AG04449 (cell line): ENCODE data around the gene NEK8.

Source experiments
- CTCF ChIA-PET: fragments of 350-600 bp; formaldehyde crosslinking; extraction: SDS; loops from one replicate; lab custom pipeline; 2021; ENCODE audit warnings: antibody characterized with exemption; lab: Yijun Ruan, JAX
- POLR2A ChIA-PET: fragments of 400-600, 350-600 bp; formaldehyde crosslinking; extraction: SDS; loops from one replicate; lab custom pipeline; 2020; ENCODE audit warnings: antibody characterized with exemption, inconsistent platforms; lab: Yijun Ruan, JAX
- DNase-seq: peaks from one replicate; pipeline ENCODE4 v3.0.0-alpha.2; 2010; ENCODE audit warnings: low read depth, low spot score
- H3K4me3 ChIP-seq: 2 replicates; pipeline ENCODE4 v1.5.1; 2011; ENCODE audit warnings: low read depth, mild to moderate bottlenecking, control low read depth, low read length
- TF ChIP-seq, protein P1 (sequence below): IDR thresholded peaks from one replicate; pipeline ENCODE4 v1.5.1; 2011; ENCODE audit warnings: mild to moderate bottlenecking, moderate library complexity, low read length, control low read depth, inconsistent platforms; ENCODE audit not compliant: insufficient read depth; ENCODE audit errors: missing control alignments

The NEK8 gene

DNA sequence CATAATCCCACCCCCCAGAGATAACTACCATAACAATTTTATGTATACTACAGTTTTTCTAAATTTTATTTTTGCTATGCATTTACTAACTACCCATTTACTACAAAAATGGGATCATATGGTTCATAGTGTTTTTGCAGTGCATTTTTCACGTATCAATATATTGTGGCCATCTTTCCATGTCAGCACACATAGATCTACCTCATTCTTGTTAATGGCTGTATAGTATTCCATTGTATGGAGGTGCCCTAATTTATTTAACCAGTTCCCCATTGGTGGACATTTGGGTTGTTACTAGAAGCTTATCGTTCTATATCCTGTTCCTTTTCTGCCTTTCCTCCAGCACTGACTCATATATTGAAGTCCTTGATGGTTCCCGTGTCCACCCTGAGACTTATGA is 39.6 kb upstream of the NEK8 start:
- ChIA-PET POLR2A (no interaction called here), CTCF (no interaction called here)
- TF ChIP-seq, protein P1, sequence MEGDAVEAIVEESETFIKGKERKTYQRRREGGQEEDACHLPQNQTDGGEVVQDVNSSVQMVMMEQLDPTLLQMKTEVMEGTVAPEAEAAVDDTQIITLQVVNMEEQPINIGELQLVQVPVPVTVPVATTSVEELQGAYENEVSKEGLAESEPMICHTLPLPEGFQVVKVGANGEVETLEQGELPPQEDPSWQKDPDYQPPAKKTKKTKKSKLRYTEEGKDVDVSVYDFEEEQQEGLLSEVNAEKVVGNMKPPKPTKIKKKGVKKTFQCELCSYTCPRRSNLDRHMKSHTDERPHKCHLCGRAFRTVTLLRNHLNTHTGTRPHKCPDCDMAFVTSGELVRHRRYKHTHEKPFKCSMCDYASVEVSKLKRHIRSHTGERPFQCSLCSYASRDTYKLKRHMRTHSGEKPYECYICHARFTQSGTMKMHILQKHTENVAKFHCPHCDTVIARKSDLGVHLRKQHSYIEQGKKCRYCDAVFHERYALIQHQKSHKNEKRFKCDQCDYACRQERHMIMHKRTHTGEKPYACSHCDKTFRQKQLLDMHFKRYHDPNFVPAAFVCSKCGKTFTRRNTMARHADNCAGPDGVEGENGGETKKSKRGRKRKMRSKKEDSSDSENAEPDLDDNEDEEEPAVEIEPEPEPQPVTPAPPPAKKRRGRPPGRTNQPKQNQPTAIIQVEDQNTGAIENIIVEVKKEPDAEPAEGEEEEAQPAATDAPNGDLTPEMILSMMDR, result no peak
- H3K4me3 ChIP-seq, result no peak overlapping the region
- no peak for DNase-seq

DNA sequence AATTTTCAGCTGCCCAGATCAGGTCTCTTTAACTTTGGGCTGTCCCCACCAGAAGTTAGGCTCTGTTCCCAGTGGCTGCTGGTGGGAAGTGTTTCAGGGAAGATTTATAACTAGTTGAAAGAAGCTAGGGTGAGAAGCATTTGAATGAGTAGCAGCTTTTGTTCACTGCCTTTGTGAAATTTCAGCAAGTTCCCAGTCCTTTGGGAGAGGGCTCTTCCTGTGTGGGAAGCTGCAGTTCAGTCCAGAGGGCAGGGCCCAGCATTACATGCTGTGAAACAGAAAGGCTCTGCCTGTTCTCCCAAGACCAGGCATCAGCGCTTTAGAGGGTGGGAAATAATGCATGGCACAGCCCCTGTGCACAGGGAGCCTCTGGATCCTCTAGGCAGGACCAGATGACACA is 34.7 kb upstream of the NEK8 start:
- no peak overlapping the region for H3K4me3 ChIP-seq
- ChIA-PET POLR2A (interaction anchor here (1.2 kb wide), 1 partner anchor 13 kb away, joined by 3 read pairs; no protein-coding TSS in a partner anchor), CTCF (interaction anchor here (0.8 to 2.1 kb wide), 2 partner anchors 46 to 47 kb away, joined by 3 to 4 read pairs; no protein-coding TSS in a partner anchor)
- TF ChIP-seq, protein P1, result no peak
- no peak for DNase-seq

DNA sequence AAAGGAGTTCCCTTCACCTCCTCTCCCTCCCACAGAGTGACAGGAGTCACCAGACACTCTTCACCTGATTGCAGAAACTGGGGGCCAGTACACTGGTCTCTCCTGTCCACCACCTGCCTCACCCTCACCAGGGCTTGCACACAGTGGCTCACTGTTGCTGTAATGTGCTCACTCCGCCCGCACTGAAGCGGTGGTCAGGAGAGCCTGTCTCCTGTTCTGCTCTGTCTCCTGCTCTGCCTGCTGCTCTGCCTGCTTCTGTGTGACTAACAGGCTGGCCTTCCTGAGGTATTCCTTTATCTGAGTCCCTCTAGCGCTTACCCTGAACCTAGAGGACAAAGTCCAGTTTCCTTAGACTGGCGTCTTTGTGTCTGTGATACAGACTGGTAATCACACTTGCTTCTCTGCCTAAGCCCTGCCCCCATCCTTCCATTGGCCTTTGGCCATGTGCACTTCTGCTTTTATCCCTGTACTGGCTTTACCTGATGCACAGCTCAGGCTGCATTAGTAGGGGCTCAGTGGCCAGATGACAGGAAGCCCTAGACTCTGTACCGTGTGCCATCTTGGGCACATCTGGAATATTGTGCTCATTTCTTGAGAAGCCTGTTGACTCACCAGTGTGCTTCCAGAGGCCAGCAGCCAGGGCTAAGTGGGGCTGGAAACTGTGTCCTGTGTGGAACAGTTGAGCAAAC is 30.2 kb upstream of the NEK8 start:
- ChIA-PET CTCF (interaction anchor here (0.6 kb wide), 1 partner anchor 22 kb away, joined by 3 read pairs; no protein-coding TSS in a partner anchor), POLR2A (no interaction called here)
- no peak for DNase-seq
- TF ChIP-seq, protein P1, result no peak
- H3K4me3 ChIP-seq, result no peak overlapping the region

DNA sequence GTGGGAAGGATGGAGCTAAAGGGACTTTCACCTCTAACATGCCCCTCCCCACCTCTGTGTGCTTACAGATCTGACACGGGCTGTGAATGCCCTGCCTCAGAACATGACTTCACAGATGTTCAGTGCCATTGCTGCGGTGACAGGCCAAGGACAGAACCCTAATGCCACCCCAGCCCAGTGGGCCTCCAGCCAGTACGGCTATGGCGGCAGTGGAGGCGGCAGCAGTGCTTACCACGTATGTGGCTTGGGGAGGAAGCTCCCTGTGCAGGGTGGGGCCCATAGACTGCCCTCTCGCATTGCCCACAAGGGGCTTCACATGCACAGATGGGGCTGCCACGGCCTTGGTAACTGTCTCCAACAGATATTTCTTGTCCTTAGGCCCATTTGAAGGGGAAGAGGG is 28.3 kb upstream of the NEK8 start:
- CTCF ChIA-PET, result no interaction called here
- DNase-seq, result no peak
- no peak overlapping the region for H3K4me3 ChIP-seq
- POLR2A ChIA-PET, result no interaction called here
- TF ChIP-seq, protein P1, result no peak

DNA sequence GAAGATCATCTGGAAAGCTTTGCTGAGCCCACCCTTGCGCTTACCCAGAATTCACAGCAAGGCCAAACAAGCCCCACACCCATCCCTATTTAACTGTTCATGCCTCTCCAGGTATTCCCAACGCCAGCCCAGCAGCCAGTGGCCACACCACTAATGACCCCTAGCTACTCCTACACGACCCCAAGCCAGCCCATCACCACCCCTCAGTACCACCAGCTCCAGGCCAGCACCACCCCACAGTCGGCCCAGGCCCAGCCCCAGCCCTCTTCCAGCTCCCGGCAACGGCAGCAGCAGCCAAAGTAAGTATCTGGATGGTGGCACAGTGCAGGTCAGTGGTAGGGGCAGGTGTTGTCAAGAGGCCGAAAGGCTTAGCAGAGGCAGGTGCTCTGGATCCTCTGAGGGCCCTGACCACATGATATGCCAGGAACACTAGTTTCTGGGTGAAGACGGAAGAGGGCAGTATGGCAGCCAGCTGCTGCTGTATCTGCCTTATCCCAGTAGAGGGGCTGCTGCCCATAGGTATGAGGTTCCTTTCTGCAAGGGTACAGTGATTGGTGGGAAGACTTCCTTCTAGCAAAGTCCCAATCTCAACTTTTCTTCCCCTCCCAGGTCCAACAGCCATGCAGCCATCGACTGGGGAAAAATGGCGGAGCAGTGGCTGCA is 27.6 kb upstream of the NEK8 start:
- ChIA-PET POLR2A (interaction anchor here (0.9 kb wide), 1 partner anchor 10 kb away, joined by 3 read pairs; the partner anchor contains the start of gene PROCA1), CTCF (no interaction called here)
- no peak for DNase-seq
- H3K4me3 ChIP-seq, result no peak overlapping the region
- TF ChIP-seq, protein P1, result no peak
